SK-N-SH (cell line): Measurements from ENCODE around the gene C12orf42. TPM values are rescaled to one million over a fixed set of nuclear protein-coding genes. Genes with fewer than 3 reads are reported as not detected.

Experiments used
- CTCF ChIA-PET: fragments of 300-600, 350-600 bp; formaldehyde crosslinking; extraction: SDS; loops from one replicate; lab custom pipeline; 2021; lab: Yijun Ruan, JAX
- POLR2A ChIA-PET: fragments of 350-600 bp; sonication (Branson Sonifier 250); formaldehyde crosslinking; extraction: SDS; loops from one replicate; lab custom pipeline; 2020; ENCODE audit warnings: antibody characterized with exemption, inconsistent platforms; lab: Yijun Ruan, JAX
- DNase-seq: peaks from one replicate; pipeline ENCODE4 v3.0.0; 2012
- H2AFZ ChIP-seq: fragments of 200-600 bp; sonication (generic); 2 replicates; pipeline ENCODE4 v1.8.1; 2016; ENCODE audit warnings: antibody characterized with exemption, mild to moderate bottlenecking, low read depth
- H3F3A ChIP-seq: fragments of 200-600 bp; sonication (generic); replicated peaks from 2 replicates; pipeline ENCODE3; 2016; ENCODE audit warnings: antibody characterized with exemption, mild to moderate bottlenecking; ENCODE audit not compliant: insufficient read depth
- H3K27ac ChIP-seq, 2 experiments: fragments of 200-500 bp in 1 of 2; fragments of 200-600 bp in 1 of 2; sonication (Bioruptor generic) in 1 of 2; sonication (generic), shearing (Covaris generic) in 1 of 2; 2 replicates each; pipeline versions ENCODE4 v1.5.1 to v1.6.1; 2014 to 2016; ENCODE audit warnings: low read depth in 2 of 2, inconsistent platforms in 1 of 2, low read length in 1 of 2, mild to moderate bottlenecking in 1 of 2, mixed read lengths in 1 of 2
- H3K27me3 ChIP-seq: fragments of 200-600 bp; sonication (generic), shearing (Covaris generic); 2 replicates; pipeline ENCODE4 v1.6.1; 2016; ENCODE audit warnings: mixed run types; ENCODE audit not compliant: insufficient read depth
- H3K36me3 ChIP-seq, 2 experiments: fragments of 200-500 bp in 1 of 2; fragments of 200-600 bp in 1 of 2; sonication (Bioruptor generic) in 1 of 2; sonication (generic) in 1 of 2; replicated peaks in 1 of 2; 2 replicates each; pipeline versions ENCODE3 to v1.5.1; 2014 to 2016; ENCODE audit warnings: low read length in 1 of 2, mild to moderate bottlenecking in 1 of 2; ENCODE audit not compliant: insufficient read depth in 2 of 2, control insufficient read depth in 1 of 2
- H3K4me1 ChIP-seq, 2 experiments: fragments of 200-500 bp in 1 of 2; fragments of 200-600 bp in 1 of 2; sonication (Bioruptor generic) in 1 of 2; sonication (generic), shearing (Covaris generic) in 1 of 2; 2 replicates each; pipeline versions ENCODE4 v1.5.1 to v1.6.1; 2014 to 2016; ENCODE audit warnings: low read depth in 1 of 2, low read length in 1 of 2, mixed run types in 1 of 2; ENCODE audit not compliant: insufficient read depth in 2 of 2, control insufficient read depth in 1 of 2
- H3K4me2 ChIP-seq: fragments of 200-600 bp; sonication (generic), shearing (Covaris generic); 2 replicates; pipeline ENCODE4 v1.6.1; 2017; ENCODE audit warnings: mixed run types
- H3K4me3 ChIP-seq, 2 experiments: fragments of 200-500 bp in 1 of 2; fragments of 200-600 bp in 1 of 2; sonication (Bioruptor generic) in 1 of 2; sonication (generic), shearing (Covaris generic) in 1 of 2; 2 replicates each; pipeline versions ENCODE4 v1.5.1 to v1.8.1; 2014 to 2016; ENCODE audit warnings: low read depth in 2 of 2, inconsistent platforms in 1 of 2, low read length in 1 of 2, mild to moderate bottlenecking in 1 of 2, mixed read lengths in 1 of 2, moderate library complexity in 1 of 2
- H3K79me2 ChIP-seq: fragments of 200-600 bp; sonication (generic); 2 replicates; pipeline ENCODE4 v1.8.1; 2017; ENCODE audit warnings: mild to moderate bottlenecking; ENCODE audit not compliant: insufficient read depth
- H3K9ac ChIP-seq: fragments of 200-600 bp; sonication (generic); 2 replicates; pipeline ENCODE4 v1.6.1; 2017; ENCODE audit warnings: mixed run types
- H3K9me2 ChIP-seq: fragments of 200-600 bp; sonication (generic); 2 replicates; pipeline ENCODE4 v1.6.1; 2017; ENCODE audit warnings: mixed run types
- H3K9me3 ChIP-seq: fragments of 200-600 bp; sonication (generic); 2 replicates; pipeline ENCODE4 v1.6.1; 2017; ENCODE audit warnings: mixed run types, mild to moderate bottlenecking, moderate library complexity
- H4K20me1 ChIP-seq: fragments of 200-600 bp; sonication (generic); 2 replicates; pipeline ENCODE4 v1.6.1; 2017; ENCODE audit warnings: mild to moderate bottlenecking, mixed run types; ENCODE audit not compliant: insufficient read depth
- CHD2 ChIP-seq: fragments of 150-350 bp; IDR thresholded peaks from 2 replicates; pipeline ENCODE4 v1.6.1; 2018; ENCODE audit warnings: low read length; ENCODE audit not compliant: partially characterized antibody
- EP300 ChIP-seq, 2 experiments: IDR thresholded peaks; 2 replicates each; pipeline versions ENCODE4 v1.4.0 to v1.6.1; 2012; ENCODE audit warnings: borderline replicate concordance in 1 of 2, low read depth in 1 of 2, low read length in 1 of 2
- FOSL2 ChIP-seq: IDR thresholded peaks from 2 replicates; pipeline ENCODE4 v1.4.0; 2012; ENCODE audit warnings: low read depth, mild to moderate bottlenecking, moderate library complexity, borderline replicate concordance
- FOXJ3 ChIP-seq: sonication (generic); formaldehyde crosslinking; IDR thresholded peaks from 2 replicates; pipeline ENCODE4 v1.5.1; 2020; ENCODE audit warnings: mild to moderate bottlenecking, missing genetic modification reagents
- FOXM1 ChIP-seq: IDR thresholded peaks from 2 replicates; pipeline ENCODE4 v1.4.0; 2012; ENCODE audit warnings: low read depth, mild to moderate bottlenecking
- GATA2 ChIP-seq: sonication (generic); formaldehyde crosslinking; IDR thresholded peaks from 2 replicates; pipeline ENCODE4 v1.5.0; 2020; ENCODE audit warnings: mild to moderate bottlenecking, missing genetic modification reagents
- MAX ChIP-seq: IDR thresholded peaks from 2 replicates; pipeline ENCODE4 v1.4.0; 2012; ENCODE audit warnings: low read depth
- MEF2A ChIP-seq: IDR thresholded peaks from 2 replicates; pipeline ENCODE4 v1.4.0; 2012; ENCODE audit warnings: low read depth, borderline replicate concordance
- MXI1 ChIP-seq: IDR thresholded peaks from 2 replicates; pipeline ENCODE4 v1.6.1; 2012; ENCODE audit warnings: mild to moderate bottlenecking, low read depth, low read length, improper control_type of control experiment
- NFIC ChIP-seq: IDR thresholded peaks from 2 replicates; pipeline ENCODE4 v1.4.0; 2012; ENCODE audit warnings: borderline replicate concordance
- NRF1 ChIP-seq: IDR thresholded peaks from 2 replicates; pipeline ENCODE4 v1.6.1; 2012; ENCODE audit warnings: low read depth, mild to moderate bottlenecking, low read length
- POLR2AphosphoS5 ChIP-seq: IDR thresholded peaks from 2 replicates; pipeline ENCODE4 v1.6.1; 2012; ENCODE audit warnings: low read depth, low read length
- RCOR1 ChIP-seq: fragments of 150-350 bp; IDR thresholded peaks from 2 replicates; pipeline ENCODE4 v1.6.1; 2017; ENCODE audit warnings: antibody characterized with exemption, low read length
- RFX5 ChIP-seq: IDR thresholded peaks from 2 replicates; pipeline ENCODE4 v1.6.1; 2012; ENCODE audit warnings: mild to moderate bottlenecking, improper control_type of control experiment, low read length
- RXRA ChIP-seq: IDR thresholded peaks from 2 replicates; pipeline ENCODE4 v1.4.0; 2012; ENCODE audit warnings: low read depth, mild to moderate bottlenecking, borderline replicate concordance
- SIN3A ChIP-seq: IDR thresholded peaks from 2 replicates; pipeline ENCODE4 v1.6.1; 2012; ENCODE audit warnings: low read depth, mild to moderate bottlenecking, low read length, moderate library complexity, borderline replicate concordance
- SMC3 ChIP-seq: IDR thresholded peaks from 2 replicates; pipeline ENCODE4 v1.6.1; 2012; ENCODE audit warnings: low read depth, low read length, improper control_type of control experiment
- YY1 ChIP-seq: IDR thresholded peaks from 2 replicates; pipeline ENCODE4 v1.4.0; 2012; ENCODE audit warnings: low read depth, mild to moderate bottlenecking
- ZBTB33 ChIP-seq: IDR thresholded peaks from 2 replicates; pipeline ENCODE4 v1.4.0; 2012; ENCODE audit warnings: low read depth, borderline replicate concordance
- WGBS: methylation state at CpG from one replicate; pipeline ENCODE4 v1.1.6; 2017; ENCODE audit warnings: low lambda C conversion rate; 5-methylcytosine and 5-hydroxymethylcytosine counted together
- polyA plus RNA-seq, 3 experiments: library from polyadenylated mRNA; depleted of rRNA; stranded (reverse); fragments of >200 nt; gene quantifications; 2 replicates each; pipeline ENCODE4 v1.2.3, GENCODE V29; 2012
- TF ChIP-seq, protein P1 (sequence below): fragments of 150-350 bp; IDR thresholded peaks from 2 replicates; pipeline ENCODE4 v1.6.1; 2016; ENCODE audit warnings: mild to moderate bottlenecking, low read depth, low read length
- TF ChIP-seq, protein P2 (sequence below): fragments of 150-350 bp; IDR thresholded peaks from 2 replicates; pipeline ENCODE4 v1.6.1; 2017; ENCODE audit warnings: antibody characterized with exemption, low read length, low read depth, borderline replicate concordance
- TF ChIP-seq, protein P3 (sequence below): IDR thresholded peaks from 2 replicates; pipeline ENCODE4; 2012

Gene C12orf42
- polyA plus RNA-seq, 1 of the 3 experiments (the other 2 are of a cell fraction): not detected

GRCh38 chr12:103268831-103269514, 226.8 kb downstream of the C12orf42 start:
- DNase-seq: no peak
- no peak overlapping the region for H3K9ac ChIP-seq
- 40% methylated on average over 5 of the region's 5 CpGs for WGBS

GRCh38 chr12:103257763-103258162, 238.0 kb downstream of the C12orf42 start:
- no peak overlapping the region for H3K9ac ChIP-seq
- CTCF ChIA-PET: no interaction called here
- 8% methylated on average over 2 of the region's 2 CpGs for WGBS
- H3K27me3 ChIP-seq: no peaks in the 10 kb centered on the region
- H3K27ac ChIP-seq: no peak overlapping the region
- H3K36me3 ChIP-seq: no peaks in the 10 kb centered on the region
- H3F3A ChIP-seq: no peaks in the 10 kb centered on the region
- no peak overlapping the region for H3K4me2 ChIP-seq
- DNase-seq: no peak
- H3K9me3 ChIP-seq: peaks cover 5% of the 10 kb centered on the region; the same call in 1 of the 2 replicates
- H3K4me1 ChIP-seq: no peaks in the 10 kb centered on the region
- no peaks in the 10 kb centered on the region for H3K9me2 ChIP-seq
- POLR2A ChIA-PET: no interaction called here
- no peak overlapping the region for H3K4me3 ChIP-seq
- H4K20me1 ChIP-seq: no peaks in the 10 kb centered on the region
- no peaks in the 10 kb centered on the region for H3K79me2 ChIP-seq
- H2AFZ ChIP-seq: no peak overlapping the region
- TF ChIP-seq RCOR1: no peak
- TF ChIP-seq ZBTB33: no peak
- no peak for TF ChIP-seq YY1
- TF ChIP-seq, protein P1, sequence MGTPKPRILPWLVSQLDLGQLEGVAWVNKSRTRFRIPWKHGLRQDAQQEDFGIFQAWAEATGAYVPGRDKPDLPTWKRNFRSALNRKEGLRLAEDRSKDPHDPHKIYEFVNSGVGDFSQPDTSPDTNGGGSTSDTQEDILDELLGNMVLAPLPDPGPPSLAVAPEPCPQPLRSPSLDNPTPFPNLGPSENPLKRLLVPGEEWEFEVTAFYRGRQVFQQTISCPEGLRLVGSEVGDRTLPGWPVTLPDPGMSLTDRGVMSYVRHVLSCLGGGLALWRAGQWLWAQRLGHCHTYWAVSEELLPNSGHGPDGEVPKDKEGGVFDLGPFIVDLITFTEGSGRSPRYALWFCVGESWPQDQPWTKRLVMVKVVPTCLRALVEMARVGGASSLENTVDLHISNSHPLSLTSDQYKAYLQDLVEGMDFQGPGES: no peak
- TF ChIP-seq MXI1: no peak
- no peak for TF ChIP-seq FOXJ3
- TF ChIP-seq MEF2A: no peak
- TF ChIP-seq, protein P2, sequence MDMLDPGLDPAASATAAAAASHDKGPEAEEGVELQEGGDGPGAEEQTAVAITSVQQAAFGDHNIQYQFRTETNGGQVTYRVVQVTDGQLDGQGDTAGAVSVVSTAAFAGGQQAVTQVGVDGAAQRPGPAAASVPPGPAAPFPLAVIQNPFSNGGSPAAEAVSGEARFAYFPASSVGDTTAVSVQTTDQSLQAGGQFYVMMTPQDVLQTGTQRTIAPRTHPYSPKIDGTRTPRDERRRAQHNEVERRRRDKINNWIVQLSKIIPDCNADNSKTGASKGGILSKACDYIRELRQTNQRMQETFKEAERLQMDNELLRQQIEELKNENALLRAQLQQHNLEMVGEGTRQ: no peak
- TF ChIP-seq SIN3A: no peak
- no peak for TF ChIP-seq POLR2AphosphoS5
- TF ChIP-seq MAX: no peak
- TF ChIP-seq GATA2 (CRISPR knock-in tag): no peak
- TF ChIP-seq RXRA: no peak
- TF ChIP-seq EP300 (IDR thresholded peaks at IDR 0.05; ENCODE audit: borderline replicate concordance in 1 of 2, low read depth in 1 of 2, low read length in 1 of 2): no peak

More at GRCh38 chr12:103268831-103269514, 226.8 kb downstream of the C12orf42 start:
- H3K27ac ChIP-seq: no peak overlapping the region
- H3K27me3 ChIP-seq: no peaks in the 10 kb centered on the region
- no peaks in the 10 kb centered on the region for H3K9me3 ChIP-seq
- TF ChIP-seq NFIC: no peak
- no peak for TF ChIP-seq GATA2 (CRISPR knock-in tag)
- no peak for TF ChIP-seq FOXM1
- TF ChIP-seq CHD2: no peak
- TF ChIP-seq, protein P1: no peak
- TF ChIP-seq FOXJ3: no peak
- TF ChIP-seq RFX5: no peak
- TF ChIP-seq NRF1: no peak
- TF ChIP-seq, protein P3, sequence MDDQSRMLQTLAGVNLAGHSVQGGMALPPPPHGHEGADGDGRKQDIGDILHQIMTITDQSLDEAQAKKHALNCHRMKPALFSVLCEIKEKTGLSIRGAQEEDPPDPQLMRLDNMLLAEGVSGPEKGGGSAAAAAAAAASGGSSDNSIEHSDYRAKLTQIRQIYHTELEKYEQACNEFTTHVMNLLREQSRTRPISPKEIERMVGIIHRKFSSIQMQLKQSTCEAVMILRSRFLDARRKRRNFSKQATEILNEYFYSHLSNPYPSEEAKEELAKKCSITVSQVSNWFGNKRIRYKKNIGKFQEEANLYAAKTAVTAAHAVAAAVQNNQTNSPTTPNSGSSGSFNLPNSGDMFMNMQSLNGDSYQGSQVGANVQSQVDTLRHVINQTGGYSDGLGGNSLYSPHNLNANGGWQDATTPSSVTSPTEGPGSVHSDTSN: no peak
- no peak for TF ChIP-seq SMC3
- TF ChIP-seq FOSL2: no peak
- H3K4me3 ChIP-seq: no peak overlapping the region
- no peaks in the 10 kb centered on the region for H3K36me3 ChIP-seq
- H3K4me2 ChIP-seq: no peak overlapping the region
- no peaks in the 10 kb centered on the region for H3K79me2 ChIP-seq
- H3F3A ChIP-seq: no peaks in the 10 kb centered on the region
- CTCF ChIA-PET: interaction anchor here (0.9 to 1.1 kb wide), 2 partner anchors 9 to 30 kb away, joined by 3 read pairs; no protein-coding TSS in a partner anchor
- no peaks in the 10 kb centered on the region for H3K9me2 ChIP-seq
- no peaks in the 10 kb centered on the region for H3K4me1 ChIP-seq
- POLR2A ChIA-PET: no interaction called here
- no peaks in the 10 kb centered on the region for H4K20me1 ChIP-seq
- H2AFZ ChIP-seq: no peak overlapping the region
